NCI-H1930 (cell line): ENCODE results near the gene PKHD1.

Source experiments
- DNase-seq, 2 experiments: peaks; one replicate each; lab custom pipeline; 2025; lab: John Stamatoyannopoulos, UW

The PKHD1 gene

GRCh38 chr6:52087498-52087999 lies at the start of gene PKHD1:
PKHD1 (minus strand) TSS chr6:52087613; CDS start chr6:52084933, 2,680 bp downstream.
- DNase-seq: no peak

DNA sequence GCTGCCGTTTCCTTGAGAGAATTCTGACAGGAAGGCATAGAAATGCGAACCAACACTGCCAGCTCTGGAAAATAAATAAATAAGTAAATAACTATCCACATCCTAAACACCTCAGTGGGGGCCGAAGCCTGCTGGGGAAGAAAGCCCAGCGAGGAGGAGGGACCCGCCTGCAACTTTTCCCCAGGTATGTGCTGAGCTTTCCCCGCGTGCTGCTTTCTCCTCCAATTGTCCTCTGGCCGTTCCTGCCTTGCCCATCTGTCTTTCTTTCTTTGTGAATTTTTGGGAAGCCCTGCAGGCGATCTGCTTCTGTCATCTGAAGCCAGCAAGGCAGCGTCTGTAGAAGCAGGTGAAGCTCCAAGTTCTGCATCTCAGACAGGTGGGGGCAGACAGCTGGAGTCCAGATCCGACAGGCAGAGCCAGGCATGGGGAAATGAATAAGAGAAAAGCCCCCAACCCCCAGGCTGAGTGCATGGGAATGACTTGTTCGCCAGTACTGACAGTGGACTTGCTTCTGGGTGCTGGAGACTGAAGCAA lies 49.6 kb upstream of the PKHD1 start:
- DNase-seq: no peak

DNA sequence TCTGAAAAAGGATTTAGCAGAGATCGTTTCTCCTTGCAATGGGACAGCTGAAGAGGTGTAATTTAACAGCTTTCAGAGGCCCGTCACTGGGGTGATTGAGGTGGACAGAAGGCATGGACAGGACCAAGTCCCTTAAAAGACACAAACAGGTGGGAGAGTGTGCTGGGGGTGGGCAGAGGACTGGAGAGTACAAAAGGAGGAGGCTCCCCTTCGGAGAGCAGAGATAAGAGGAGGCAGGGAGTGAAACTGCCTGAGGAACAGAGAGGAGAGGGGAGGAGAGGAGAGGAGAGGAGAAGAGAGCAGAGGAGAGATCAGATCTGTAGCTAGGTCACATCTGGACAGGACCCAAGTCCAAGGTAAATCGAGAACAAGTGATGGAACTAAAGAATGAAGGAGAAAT lies 48.6 kb upstream of the PKHD1 start:
- DNase-seq: no peak

GRCh38 chr6:52135217-52135616 lies 47.8 kb upstream of the PKHD1 start:
- DNase-seq: no peak

GRCh38 chr6:52134011-52134410 lies 46.6 kb upstream of the PKHD1 start:
- DNase-seq: no peak

DNA sequence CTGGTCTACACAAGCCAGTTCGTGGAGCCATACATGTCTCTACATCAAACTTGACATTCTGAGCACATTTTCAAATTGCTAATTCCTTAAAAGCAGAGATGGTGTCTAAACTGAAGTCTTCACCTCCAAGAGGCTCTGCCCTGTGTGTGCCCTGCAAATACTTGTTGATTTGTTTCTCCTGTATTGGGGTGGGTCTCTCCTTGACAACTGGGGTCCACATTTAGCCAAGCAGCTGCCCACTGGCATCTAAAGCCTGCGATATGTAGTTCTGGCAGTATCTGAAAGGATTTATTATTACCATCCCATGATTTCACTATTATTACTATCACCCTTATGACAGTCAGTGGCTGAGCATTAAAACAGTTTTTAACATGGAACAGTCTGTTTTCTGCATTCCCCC lies 45.9 kb upstream of the PKHD1 start:
- no peak for DNase-seq

DNA sequence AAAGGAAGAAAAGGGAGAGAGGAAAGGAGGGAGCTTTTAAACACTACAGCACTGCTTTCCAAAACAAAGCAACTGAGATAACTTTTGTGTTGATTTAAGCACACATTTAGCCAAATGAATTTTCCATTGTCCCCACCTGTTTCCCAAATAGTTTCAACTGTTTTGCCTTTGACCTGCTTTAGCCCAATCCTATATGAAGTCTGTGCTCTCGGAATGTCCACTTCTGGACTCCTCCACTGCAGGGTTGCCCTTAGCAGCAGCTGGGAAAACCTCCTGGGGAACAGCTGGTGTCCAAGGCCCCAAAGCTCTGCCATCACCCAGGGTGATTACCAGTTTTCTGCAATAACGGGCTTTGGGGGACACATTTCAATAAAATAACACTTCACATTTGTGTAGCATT lies 44.9 kb upstream of the PKHD1 start:
- no peak for DNase-seq

- no peak for DNase-seq
Observed at GRCh38 chr6:52130440-52130839, 43.0 kb upstream of the PKHD1 start.

DNA sequence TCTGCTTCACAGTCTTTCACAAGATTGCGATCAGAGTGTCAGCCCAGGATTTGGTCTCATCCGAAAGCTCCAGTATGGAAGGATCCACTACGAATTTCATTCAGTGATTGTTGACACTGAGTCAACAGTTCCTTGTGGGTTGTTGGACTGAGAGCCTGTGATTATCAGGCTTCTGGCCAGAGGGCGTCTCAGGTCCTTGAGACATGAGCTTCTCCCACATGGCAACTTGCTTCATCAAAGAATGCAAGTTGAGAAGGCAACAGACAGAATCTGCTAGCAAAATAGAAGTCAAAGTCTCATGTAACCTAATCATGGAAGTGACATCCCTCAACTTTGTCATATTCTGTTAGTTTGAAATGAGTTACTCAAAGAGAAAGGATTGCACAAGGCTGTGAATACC lies 40.5 kb upstream of the PKHD1 start:
- no peak for DNase-seq

DNA sequence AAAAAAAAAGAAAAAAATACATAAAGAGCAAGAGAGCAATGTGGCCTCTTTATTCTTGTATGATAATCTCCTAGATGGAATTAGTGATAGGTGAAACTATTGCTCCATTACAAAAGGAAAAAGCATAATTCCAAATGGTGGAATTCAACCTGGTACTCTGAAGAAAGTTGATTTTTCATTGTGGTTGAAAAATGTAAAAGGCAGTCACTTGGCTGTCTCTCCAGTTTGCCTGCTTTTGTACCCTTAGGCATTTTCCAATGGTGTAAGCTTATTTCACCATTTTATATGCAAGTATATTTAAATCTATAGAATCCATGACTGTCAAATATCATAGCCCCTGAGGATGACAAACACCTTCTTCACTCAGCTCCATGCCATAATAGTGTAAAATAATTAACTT lies 38.8 kb upstream of the PKHD1 start:
- no peak for DNase-seq

GRCh38 chr6:52125572-52125971 lies 38.2 kb upstream of the PKHD1 start:
- no peak for DNase-seq

GRCh38 chr6:52125139-52125538 lies 37.7 kb upstream of the PKHD1 start:
- no peak for DNase-seq

DNA sequence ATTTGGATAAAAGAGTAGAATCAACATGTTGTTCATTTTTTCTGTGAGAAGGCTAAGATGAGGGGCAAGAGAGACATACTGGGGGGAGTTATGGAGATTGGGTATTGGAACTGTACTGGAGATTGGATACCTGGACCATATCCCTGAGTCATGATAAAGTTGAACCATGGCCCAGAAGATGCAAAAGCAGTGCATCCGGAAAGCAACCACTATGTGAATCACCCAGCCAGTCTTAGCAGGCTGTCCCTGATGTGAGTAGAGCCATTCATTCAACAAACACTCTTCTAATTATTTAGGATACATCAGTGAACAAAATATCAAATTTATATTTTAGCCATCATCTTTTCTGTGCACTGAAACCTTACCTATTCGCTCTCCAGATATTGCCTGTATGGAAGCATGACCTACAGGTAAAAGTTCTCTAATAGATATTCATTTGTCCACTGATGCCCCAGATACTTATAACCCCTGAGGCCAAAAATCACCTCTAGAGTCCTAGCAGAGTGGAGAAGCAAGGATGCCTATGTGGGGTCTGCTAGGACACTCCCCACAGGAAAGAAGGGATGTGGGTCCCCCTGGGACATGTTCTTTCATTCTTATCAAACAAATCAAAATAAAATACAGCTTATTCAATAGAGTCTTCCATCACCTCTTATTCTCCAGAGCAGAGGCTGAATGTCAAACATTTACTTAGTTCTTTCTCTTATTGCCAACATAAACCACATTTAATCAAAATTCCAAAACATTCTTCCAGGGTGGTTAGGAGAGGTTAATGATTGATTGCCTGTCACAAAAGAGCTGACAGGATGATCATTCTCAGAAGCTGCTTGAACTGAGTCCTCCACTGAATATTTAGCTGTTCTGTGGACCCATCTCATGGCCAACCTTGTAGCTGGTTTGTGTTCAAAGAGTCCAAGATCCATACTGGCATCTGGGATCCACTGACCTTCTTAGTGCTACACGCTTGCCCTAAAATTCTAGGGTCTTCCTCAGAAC lies 37.0 kb upstream of the PKHD1 start:
- DNase-seq: no peak

- DNase-seq: no peak
Observed at GRCh38 chr6:52123251-52123650, 35.8 kb upstream of the PKHD1 start.

GRCh38 chr6:52117352-52117751 lies 29.9 kb upstream of the PKHD1 start:
- DNase-seq: no peak

GRCh38 chr6:52116605-52116948 lies 29.2 kb upstream of the PKHD1 start:
- DNase-seq: no peak

- DNase-seq: no peak
Observed at GRCh38 chr6:52115891-52116604, 28.6 kb upstream of the PKHD1 start.

DNA sequence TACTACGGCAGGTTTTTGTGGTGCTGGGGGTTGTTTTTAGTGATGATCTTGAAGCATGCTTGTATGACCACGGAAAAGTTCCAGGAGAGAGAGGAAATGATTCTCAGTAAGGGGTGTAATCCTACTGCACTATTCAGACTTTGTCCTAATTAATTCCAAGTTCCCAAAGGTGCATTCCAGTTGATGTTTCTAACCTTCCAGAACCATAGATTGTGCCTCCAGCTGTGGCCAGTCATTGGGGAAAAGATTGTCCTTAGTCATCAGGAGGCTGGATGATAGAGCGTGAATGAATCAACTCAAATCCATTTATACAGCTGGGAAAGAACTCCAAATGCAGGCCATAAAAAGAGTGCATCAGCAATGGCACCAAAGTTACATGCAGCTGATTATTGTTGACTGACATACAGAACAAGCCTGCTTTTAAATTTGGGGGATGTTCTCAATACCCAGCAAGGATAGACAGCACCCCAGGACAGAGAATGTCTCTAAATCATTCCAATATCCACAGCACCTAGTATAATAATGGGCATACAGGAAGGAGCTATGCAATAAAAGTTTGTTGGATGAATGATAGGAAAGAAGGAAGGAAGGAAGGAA lies 27.8 kb upstream of the PKHD1 start:
- DNase-seq: no peak

GRCh38 chr6:52109171-52109571 lies 21.8 kb upstream of the PKHD1 start:
- no peak for DNase-seq

- no peak for DNase-seq
Observed at GRCh38 chr6:52108128-52108527, 20.7 kb upstream of the PKHD1 start.

- DNase-seq: no peak
Observed at GRCh38 chr6:52106994-52107393, 19.6 kb upstream of the PKHD1 start.

DNA sequence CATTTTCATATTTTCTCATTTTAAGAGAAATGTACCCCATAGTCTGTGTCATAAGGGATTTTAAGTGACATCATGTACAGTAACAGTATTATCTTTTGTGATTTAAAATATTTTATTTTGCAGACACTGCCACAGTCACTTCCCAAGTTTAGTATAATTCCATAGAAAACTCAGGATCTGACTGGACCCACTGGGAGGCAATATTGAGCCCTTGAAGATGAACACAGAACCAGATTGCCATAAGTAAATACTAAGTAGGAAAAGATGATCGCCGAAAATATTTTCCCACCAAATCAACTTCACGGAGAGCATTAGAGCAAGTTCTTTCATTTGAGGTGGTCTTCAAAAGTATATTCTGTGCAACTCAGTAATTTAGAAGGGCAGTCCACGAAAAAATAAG lies 17.6 kb upstream of the PKHD1 start:
- no peak for DNase-seq
